ENCODE measurements around the gene ARL14EPL. TPM values are rescaled to one million over a fixed set of nuclear protein-coding genes. Genes with fewer than 3 reads are reported as not detected.

Gene ARL14EPL
- total RNA-seq, 6 experiments from 2014 or later = not detected

DNA sequence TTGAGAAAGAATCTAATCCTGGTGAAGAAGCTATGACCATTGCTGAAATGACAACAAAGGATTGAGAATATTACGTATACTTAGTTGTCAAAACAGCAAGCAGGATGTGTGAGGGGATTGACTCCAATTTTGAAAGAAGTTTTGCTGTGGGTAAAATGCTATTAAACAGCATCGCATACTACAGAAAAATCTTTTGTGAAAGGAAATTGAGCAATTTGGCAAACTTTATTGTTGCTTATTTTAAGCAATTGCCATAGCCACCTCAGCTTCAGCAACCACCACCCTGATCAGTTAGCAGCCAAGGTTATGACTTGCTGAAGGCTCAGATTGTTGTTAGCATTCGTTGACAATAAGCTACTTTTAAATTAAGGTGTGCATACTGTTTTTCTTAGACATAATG, 22.5 kb upstream of the ARL14EPL start:
- no peak overlapping the region for H3K27ac ChIP-seq
- no peak for TF ChIP-seq POLR2A (IDR thresholded peaks at IDR 0.05)
- TF ChIP-seq, protein P1, sequence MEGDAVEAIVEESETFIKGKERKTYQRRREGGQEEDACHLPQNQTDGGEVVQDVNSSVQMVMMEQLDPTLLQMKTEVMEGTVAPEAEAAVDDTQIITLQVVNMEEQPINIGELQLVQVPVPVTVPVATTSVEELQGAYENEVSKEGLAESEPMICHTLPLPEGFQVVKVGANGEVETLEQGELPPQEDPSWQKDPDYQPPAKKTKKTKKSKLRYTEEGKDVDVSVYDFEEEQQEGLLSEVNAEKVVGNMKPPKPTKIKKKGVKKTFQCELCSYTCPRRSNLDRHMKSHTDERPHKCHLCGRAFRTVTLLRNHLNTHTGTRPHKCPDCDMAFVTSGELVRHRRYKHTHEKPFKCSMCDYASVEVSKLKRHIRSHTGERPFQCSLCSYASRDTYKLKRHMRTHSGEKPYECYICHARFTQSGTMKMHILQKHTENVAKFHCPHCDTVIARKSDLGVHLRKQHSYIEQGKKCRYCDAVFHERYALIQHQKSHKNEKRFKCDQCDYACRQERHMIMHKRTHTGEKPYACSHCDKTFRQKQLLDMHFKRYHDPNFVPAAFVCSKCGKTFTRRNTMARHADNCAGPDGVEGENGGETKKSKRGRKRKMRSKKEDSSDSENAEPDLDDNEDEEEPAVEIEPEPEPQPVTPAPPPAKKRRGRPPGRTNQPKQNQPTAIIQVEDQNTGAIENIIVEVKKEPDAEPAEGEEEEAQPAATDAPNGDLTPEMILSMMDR (IDR thresholded peaks at IDR 0.05) = no peak
- intact Hi-C loops (cut with DNase I) = no loop called here
- no peak for ATAC-seq
- no peaks in the 10 kb centered on the region for H3K36me3 ChIP-seq
- H3K4me3 ChIP-seq = no peak overlapping the region
- DNase-seq = no peak
- no peaks in the 10 kb centered on the region for H3K27me3 ChIP-seq
- WGBS (ENCODE audit: insufficient coverage, low coverage, low lambda C conversion rate, missing lambda C conversion rate) = 68% methylated on average over 3 of the region's 3 CpGs
- no peaks in the 10 kb centered on the region for H3K9me3 ChIP-seq
- H3K4me1 ChIP-seq = no peaks in the 10 kb centered on the region

DNA sequence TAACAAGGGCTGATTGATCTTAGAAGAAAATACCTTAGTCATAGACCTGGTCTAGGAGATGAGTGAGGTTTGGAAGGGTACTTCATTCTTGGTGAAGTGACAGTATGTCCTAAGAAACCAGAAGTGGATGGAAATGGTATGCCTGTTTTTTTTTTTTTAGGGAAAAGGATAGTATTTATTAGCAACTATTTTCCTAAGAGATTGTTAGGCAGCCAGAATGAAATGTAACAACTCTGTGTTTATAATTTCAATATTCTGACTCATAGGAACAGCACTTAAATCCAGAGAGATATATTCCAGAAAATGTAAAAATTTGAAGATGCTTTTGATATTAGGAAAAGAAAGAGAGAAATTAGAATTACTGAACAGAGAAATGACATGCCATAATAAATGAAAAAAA, 21.2 kb upstream of the ARL14EPL start:
- ATAC-seq (no peak), DNase-seq (no peak)
- H3K27ac ChIP-seq = no peak overlapping the region
- no peaks in the 10 kb centered on the region for H3K27me3 ChIP-seq
- no peaks in the 10 kb centered on the region for H3K4me1 ChIP-seq
- TF ChIP-seq, protein P1 (IDR thresholded peaks at IDR 0.05) = no peak
- TF ChIP-seq POLR2A (IDR thresholded peaks at IDR 0.05) = no peak
- H3K4me3 ChIP-seq = no peak overlapping the region
- intact Hi-C loops (cut with DNase I) = no loop called here
- no peaks in the 10 kb centered on the region for H3K36me3 ChIP-seq
- no peaks in the 10 kb centered on the region for H3K9me3 ChIP-seq

DNA sequence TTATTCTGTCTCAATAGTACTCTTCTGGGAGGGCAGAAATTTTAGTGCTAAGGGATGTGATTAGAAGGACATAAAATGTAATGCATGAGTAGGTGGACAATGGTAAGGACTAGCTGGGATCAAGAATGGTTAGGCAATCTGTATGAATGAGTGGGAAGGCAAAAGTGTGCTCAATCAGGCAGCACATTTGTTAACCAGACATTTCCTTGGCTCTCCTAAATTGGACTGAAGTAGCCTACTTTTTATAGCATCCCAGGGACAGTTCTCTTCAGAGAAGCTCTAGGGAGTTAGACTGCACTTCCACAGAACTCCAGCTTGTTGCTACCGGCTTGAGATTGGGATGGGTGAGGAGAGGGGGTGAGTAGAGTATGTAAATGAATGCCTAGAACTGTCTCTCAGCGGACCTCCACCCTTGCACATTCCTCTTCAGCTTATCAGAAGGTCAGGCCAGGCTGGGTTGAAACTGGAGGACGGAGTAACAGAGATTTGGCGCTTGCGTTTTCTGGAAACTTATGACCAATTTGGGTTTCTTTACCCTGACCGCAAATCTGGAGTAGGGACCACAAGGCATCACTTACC, 19.0 kb upstream of the ARL14EPL start:
- no peak for DNase-seq
- intact Hi-C loops (cut with DNase I) = no loop called here

DNA sequence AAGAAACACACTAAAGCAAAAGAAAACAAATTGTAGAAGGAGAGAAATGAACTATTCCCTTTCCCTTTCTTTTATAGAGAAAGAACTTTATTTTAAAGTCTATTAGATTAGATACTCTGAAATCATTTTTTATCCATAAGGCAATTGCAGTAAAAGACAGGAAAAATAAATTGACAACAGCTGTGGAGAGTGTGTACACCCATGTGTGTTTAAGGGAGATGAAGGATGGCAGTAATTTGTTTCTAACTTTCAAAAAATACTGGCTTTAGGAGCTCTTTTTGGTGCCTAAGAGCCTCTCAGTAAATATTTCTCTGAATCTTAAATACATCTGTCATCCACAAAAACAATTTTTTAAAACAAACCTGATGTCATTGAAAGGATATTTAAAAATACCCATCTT, 18.3 kb upstream of the ARL14EPL start:
- no peak for ATAC-seq

More for the DNA sequence above, 19.0 kb upstream of the ARL14EPL start:
- Histone ChIP-seq H3K27me3 (no peaks in the 10 kb centered on the region), H3K36me3 (no peaks in the 10 kb centered on the region), H3K9me3 (no peaks in the 10 kb centered on the region), H3K27ac (no peak overlapping the region), H3K4me1 (no peaks in the 10 kb centered on the region), H3K4me3 (no peak overlapping the region)
- no peak for ATAC-seq
- TF ChIP-seq, protein P1 (IDR thresholded peaks at IDR 0.05) = no peak
- no peak for TF ChIP-seq POLR2A (IDR thresholded peaks at IDR 0.05)
- WGBS (ENCODE audit: insufficient coverage, low coverage, low lambda C conversion rate, missing lambda C conversion rate) = 21% methylated on average over 3 of the region's 6 CpGs

More for the DNA sequence above, 18.3 kb upstream of the ARL14EPL start:
- H3K27ac ChIP-seq = no peak overlapping the region
- no peak overlapping the region for H3K4me3 ChIP-seq
- no peaks in the 10 kb centered on the region for H3K27me3 ChIP-seq
- no peaks in the 10 kb centered on the region for H3K36me3 ChIP-seq
- intact Hi-C loops (cut with DNase I) = no loop called here
- H3K9me3 ChIP-seq = no peaks in the 10 kb centered on the region
- no peak for DNase-seq
- H3K4me1 ChIP-seq = no peaks in the 10 kb centered on the region
- TF ChIP-seq, protein P1 (IDR thresholded peaks at IDR 0.05) = no peak
- no peak for TF ChIP-seq POLR2A (IDR thresholded peaks at IDR 0.05)

All from right lobe of liver (tissue), 6 donors.